ENCODE results near the gene MAPK8IP1. TPM values are rescaled to one million over a fixed set of nuclear protein-coding genes. Genes with fewer than 3 reads are reported as not detected.
"Not testable (repeated sequence)": the region's sequence is repeated elsewhere in the genome, so short reads cannot be mapped to it uniquely, and the experiment has no call there.

MAPK8IP1 gene
- total RNA-seq, 1 experiment from 2014 or later, result 13.6 TPM

DNA sequence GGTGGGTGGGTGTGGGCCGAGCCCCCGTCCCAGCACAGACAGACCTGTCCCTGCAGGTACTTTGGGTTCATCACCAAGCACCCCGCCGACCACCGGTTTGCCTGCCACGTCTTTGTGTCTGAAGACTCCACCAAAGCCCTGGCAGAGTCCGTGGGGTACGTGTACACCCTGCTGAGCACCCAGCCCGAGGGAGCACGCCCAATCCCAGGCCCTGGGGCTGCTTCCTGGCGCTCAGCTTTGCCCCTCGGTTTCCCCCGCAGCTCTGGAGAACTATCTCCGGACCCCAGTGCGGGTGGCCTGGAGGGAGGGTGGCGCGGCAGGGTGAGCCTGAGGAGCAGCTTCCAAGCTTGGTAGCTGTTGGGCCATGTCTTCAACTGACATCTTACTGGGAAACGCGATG lies 19.6 kb downstream of the MAPK8IP1 start:
- H3K27me3 ChIP-seq (ENCODE audit: insufficient read depth, low read depth), result no peaks in the 10 kb centered on the region
- peaks cover 6% of the 10 kb centered on the region; the same call in 1 of the 2 replicates for H3K4me1 ChIP-seq (replicated peaks; ENCODE audit: insufficient read depth)
- H3K4me2 ChIP-seq, result no peak overlapping the region
- H3K9me2 ChIP-seq (ENCODE audit: insufficient read depth), result no peaks in the 10 kb centered on the region
- H3K79me2 ChIP-seq (ENCODE audit: low read depth), result no peaks in the 10 kb centered on the region
- no peak overlapping the region for H3K4me3 ChIP-seq
- peaks cover 7% of the 10 kb centered on the region; the same call in 1 of the 2 replicates for H3F3A ChIP-seq (ENCODE audit: insufficient read depth, low read depth)
- H3K27ac ChIP-seq, result no peak overlapping the region
- no peaks in the 10 kb centered on the region for H4K20me1 ChIP-seq (ENCODE audit: insufficient read depth)
- H2AFZ ChIP-seq, result no peak overlapping the region
- POLR2A ChIA-PET (ENCODE audit: unreplicated experiment), result no interaction called here
- no peaks in the 10 kb centered on the region for H3K9me3 ChIP-seq (ENCODE audit: insufficient read depth, low read depth)
- no peaks in the 10 kb centered on the region for H3K36me3 ChIP-seq (ENCODE audit: low read depth)
- DNase-seq, result no peak
- CTCF ChIA-PET, result no interaction called here
- intact Hi-C loops (cut with micrococcal nuclease; ENCODE audit: unreplicated experiment), result no loop called here
- BruUV-seq (replicated peaks), result TSS peak; percentile 11
- TF ChIP-seq CTCF (conservative IDR thresholded peaks at IDR 0.05) (no peak), EZH2 (IDR thresholded peaks at IDR 0.05; ENCODE audit: low read depth) (no peak)

DNA sequence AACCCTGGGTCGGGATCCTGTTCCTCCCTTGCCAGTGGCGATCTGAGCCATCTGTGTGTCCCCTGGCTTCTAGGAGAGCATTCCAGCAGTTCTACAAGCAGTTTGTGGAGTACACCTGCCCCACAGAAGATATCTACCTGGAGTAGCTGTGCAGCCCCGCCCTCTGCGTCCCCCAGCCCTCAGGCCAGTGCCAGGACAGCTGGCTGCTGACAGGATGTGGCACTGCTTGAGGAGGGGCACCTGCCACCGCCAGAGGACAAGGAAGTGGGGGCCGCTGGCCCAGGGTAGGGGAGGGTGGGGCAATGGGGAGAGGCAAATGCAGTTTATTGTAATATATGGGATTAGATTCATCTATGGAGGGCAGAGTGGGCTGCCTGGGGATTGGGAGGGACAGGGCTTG lies 20.1 kb downstream of the MAPK8IP1 start:
- POLR2A ChIA-PET (ENCODE audit: unreplicated experiment); CTCF ChIA-PET; intact Hi-C loops (cut with micrococcal nuclease; ENCODE audit: unreplicated experiment): not testable (repeated sequence)

DNA sequence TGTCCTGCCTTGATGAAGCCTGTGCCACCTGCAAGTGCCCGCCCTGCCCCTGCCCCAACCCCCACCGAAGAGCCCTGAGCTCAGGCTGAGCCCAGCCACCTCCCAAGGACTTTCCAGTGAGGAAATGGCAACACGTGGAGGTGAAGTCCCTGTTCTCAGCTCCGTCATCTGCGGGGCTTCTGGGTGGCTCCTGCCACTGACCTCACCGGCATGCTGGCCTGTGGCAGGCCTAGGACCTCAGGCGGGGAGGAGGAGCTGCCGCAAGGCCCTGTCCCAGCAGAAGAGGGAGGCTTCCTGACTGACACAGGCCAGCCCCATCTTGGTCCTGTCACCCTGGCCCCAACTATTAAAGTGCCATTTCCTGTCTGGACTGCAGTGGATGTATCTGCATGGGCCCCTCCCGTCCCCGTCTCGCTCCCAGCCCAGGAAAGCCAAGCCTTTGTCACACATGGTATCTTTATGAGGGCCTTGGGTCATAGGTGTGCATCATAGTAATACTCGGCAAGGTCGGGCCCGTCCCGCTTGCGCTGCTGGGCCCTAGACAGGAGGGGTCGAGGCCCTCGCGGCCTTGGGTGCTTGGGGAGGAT lies 20.7 kb downstream of the MAPK8IP1 start:
- ChIA-PET POLR2A (ENCODE audit: unreplicated experiment) (no interaction called here), CTCF (no interaction called here)
- Histone ChIP-seq H3K4me1 (replicated peaks; ENCODE audit: insufficient read depth) (no peaks in the 10 kb centered on the region), H3K4me2 (no peak overlapping the region), H3K36me3 (ENCODE audit: low read depth) (no peaks in the 10 kb centered on the region), H3K9me3 (ENCODE audit: insufficient read depth, low read depth) (no peaks in the 10 kb centered on the region), H3K79me2 (ENCODE audit: low read depth) (no peaks in the 10 kb centered on the region), H3K4me3 (no peak overlapping the region), H3K27ac (no peak overlapping the region), H4K20me1 (ENCODE audit: insufficient read depth) (no peaks in the 10 kb centered on the region), H3K27me3 (ENCODE audit: insufficient read depth, low read depth) (no peaks in the 10 kb centered on the region), H3F3A (ENCODE audit: insufficient read depth, low read depth) (peaks cover 7% of the 10 kb centered on the region; the same call in 1 of the 2 replicates), H3K9me2 (ENCODE audit: insufficient read depth) (no peaks in the 10 kb centered on the region), H2AFZ (no peak overlapping the region)
- DNase-seq, result no peak
- TF ChIP-seq CTCF (conservative IDR thresholded peaks at IDR 0.05), result no peak
- TF ChIP-seq EZH2 (IDR thresholded peaks at IDR 0.05; ENCODE audit: low read depth), result no peak
- BruUV-seq (replicated peaks), result TSS peak; percentile 7
- intact Hi-C loops (cut with micrococcal nuclease; ENCODE audit: unreplicated experiment), result no loop called here

More for the DNA sequence above, 20.1 kb downstream of the MAPK8IP1 start:
- BruUV-seq (replicated peaks); H3K79me2 ChIP-seq (ENCODE audit: low read depth); H2AFZ ChIP-seq; H3K9me3 ChIP-seq (ENCODE audit: insufficient read depth, low read depth); H3K4me3 ChIP-seq; H3F3A ChIP-seq (ENCODE audit: insufficient read depth, low read depth); H3K4me1 ChIP-seq (replicated peaks; ENCODE audit: insufficient read depth); H3K4me2 ChIP-seq; DNase-seq; H3K36me3 ChIP-seq (ENCODE audit: low read depth); H4K20me1 ChIP-seq (ENCODE audit: insufficient read depth); H3K9me2 ChIP-seq (ENCODE audit: insufficient read depth); H3K27ac ChIP-seq; H3K27me3 ChIP-seq (ENCODE audit: insufficient read depth, low read depth): not testable (repeated sequence)

Data from PC-9 (cell line).